GM12878 (cell line): ENCODE measurements around the gene SBF2. TPM values are rescaled to one million over a fixed set of nuclear protein-coding genes. Genes with fewer than 3 reads are reported as not detected.

Experiments
- ATAC-seq: fragments of 200-7000 bp; cut with Tn5 transposase; 3 replicates; pipeline ENCODE4 v1.9.1; 2020; ENCODE audit warnings: mild to moderate bottlenecking, moderate library complexity
- BruUV-seq: library from RNA; stranded (reverse); fragments of 400-500 nt; replicated peaks from 2 replicates; lab custom pipeline; 2021; lab: Mats Ljungman, UMichigan
- CTCF ChIA-PET: fragments of 300-600 bp; sonication (Branson Sonifier 250); formaldehyde crosslinking; extraction: SDS; loops from one replicate; lab custom pipeline; 2021; ENCODE audit warnings: inconsistent platforms; lab: Yijun Ruan, JAX
- POLR2A ChIA-PET: fragments of 350-600 bp; formaldehyde crosslinking; extraction: SDS; loops from one replicate; lab custom pipeline; 2021; ENCODE audit warnings: inconsistent platforms; lab: Charles Lee
- RAD21 ChIA-PET: fragments of 300-600 bp; sonication (Branson Sonifier 250); formaldehyde crosslinking; loops from one replicate; lab custom pipeline; 2023; ENCODE audit warnings: antibody characterized with exemption; ENCODE audit not compliant: unreplicated experiment; lab: Charles Lee
- SMC1A ChIA-PET: fragments of 300-600 bp; sonication (Branson Sonifier 250); formaldehyde crosslinking; loops from one replicate; lab custom pipeline; 2023; ENCODE audit not compliant: unreplicated experiment, uncharacterized antibody; lab: Charles Lee
- DNase-seq: peaks from one replicate; pipeline ENCODE4 v3.0.0-alpha.2; 2011; ENCODE audit warnings: low read depth, low spot score
- FAIRE-seq: peaks from 3 replicates; lab custom pipeline; 2011; peaks lifted over from hg19 to GRCh38; lab: Jason Lieb, UNC
- H2AFZ ChIP-seq: 2 replicates; pipeline ENCODE4 v1.6.0; 2011; ENCODE audit warnings: low read depth, low read length, control low read depth; ENCODE audit not compliant: control insufficient read depth
- H3K27ac ChIP-seq: 2 replicates; pipeline ENCODE4 v1.5.1; 2011; ENCODE audit warnings: control low read depth; ENCODE audit not compliant: control insufficient read depth, insufficient read depth
- H3K27me3 ChIP-seq, 2 experiments: replicated peaks in 1 of 2; 2 replicates each; pipeline versions ENCODE4 v1.6.0 to v1.6.1; 2011; ENCODE audit warnings: low read length in 1 of 2; ENCODE audit not compliant: control insufficient read depth in 2 of 2, insufficient read depth in 2 of 2
- H3K36me3 ChIP-seq, 2 experiments: 2 replicates each; pipeline ENCODE4 v1.5.1; 2011; ENCODE audit warnings: low read length in 1 of 2; ENCODE audit not compliant: control insufficient read depth in 2 of 2, insufficient read depth in 2 of 2
- H3K4me1 ChIP-seq: 2 replicates; pipeline ENCODE4 v1.6.1; 2011; ENCODE audit warnings: mild to moderate bottlenecking, low read length, moderate library complexity, mixed read lengths; ENCODE audit not compliant: control insufficient read depth, insufficient read depth
- H3K4me2 ChIP-seq: 2 replicates; pipeline ENCODE4 v1.6.0; 2011; ENCODE audit warnings: control low read depth; ENCODE audit not compliant: control insufficient read depth, insufficient read depth
- H3K4me3 ChIP-seq: fragments of 200-600 bp; sonication (generic); 2 replicates; pipeline ENCODE4 v1.5.1; 2016
- H3K79me2 ChIP-seq: 2 replicates; pipeline ENCODE4 v1.6.0; 2011; ENCODE audit warnings: low read length; ENCODE audit not compliant: control insufficient read depth, insufficient read depth
- H3K9ac ChIP-seq: 2 replicates; pipeline ENCODE4 v1.8.0; 2011; ENCODE audit warnings: low read length, control low read depth, mixed read lengths; ENCODE audit not compliant: control insufficient read depth, insufficient read depth
- H3K9me3 ChIP-seq: replicated peaks from 3 replicates; pipeline ENCODE4 v1.5.1; 2011; ENCODE audit warnings: mild to moderate bottlenecking, low read length; ENCODE audit not compliant: control insufficient read depth, insufficient read depth
- H4K20me1 ChIP-seq: 2 replicates; pipeline ENCODE4 v1.6.0; 2011; ENCODE audit not compliant: control insufficient read depth, insufficient read depth
- ATF7 ChIP-seq: fragments of 450-650 bp; IDR thresholded peaks from 2 replicates; pipeline ENCODE4 v1.6.1; 2016; ENCODE audit warnings: low read depth, mild to moderate bottlenecking
- BRCA1 ChIP-seq: IDR thresholded peaks from 2 replicates; pipeline ENCODE4 v1.6.1; 2011; ENCODE audit warnings: low read depth, low read length, improper control_type of control experiment
- CBFB ChIP-seq: IDR thresholded peaks from 2 replicates; pipeline ENCODE4 v1.6.1; 2016; ENCODE audit warnings: antibody characterized with exemption, low read depth
- CBX3 ChIP-seq: fragments of 200-600 bp; sonication (generic); IDR thresholded peaks from 2 replicates; pipeline ENCODE4 v1.6.1; 2016; ENCODE audit warnings: low read depth, borderline replicate concordance
- CEBPB ChIP-seq, 2 experiments: fragments of 150-350 bp in 1 of 2; IDR thresholded peaks; 2 replicates each; pipeline ENCODE4 v1.6.1; 2012 to 2014; ENCODE audit warnings: low read depth in 2 of 2, low read length in 2 of 2, borderline replicate concordance in 1 of 2, inconsistent platforms in 1 of 2
- CHD4 ChIP-seq: fragments of 200-600 bp; sonication (generic); IDR thresholded peaks from 2 replicates; pipeline ENCODE4 v1.6.1; 2016; ENCODE audit warnings: mild to moderate bottlenecking
- CREM ChIP-seq: IDR thresholded peaks from 2 replicates; pipeline ENCODE4 v1.6.1; 2014; ENCODE audit warnings: antibody characterized with exemption, low read depth
- ESRRA ChIP-seq: IDR thresholded peaks from 2 replicates; pipeline ENCODE4 v1.6.1; 2012; ENCODE audit warnings: mild to moderate bottlenecking, low read length, improper control_type of control experiment
- HDAC2 ChIP-seq: fragments of 200-600 bp; sonication (generic); IDR thresholded peaks from 2 replicates; pipeline ENCODE4 v1.6.1; 2017
- IKZF2 ChIP-seq, 2 experiments: fragments of 450-650 bp; IDR thresholded peaks; 2 replicates each; pipeline ENCODE4 v1.6.1; 2017; ENCODE audit warnings: mild to moderate bottlenecking in 2 of 2, moderate library complexity in 2 of 2
- NBN ChIP-seq: fragments of 450-650 bp; IDR thresholded peaks from 2 replicates; pipeline ENCODE4 v1.6.1; 2016
- NFXL1 ChIP-seq: fragments of 450-650 bp; IDR thresholded peaks from 2 replicates; pipeline ENCODE4 v1.6.1; 2017; ENCODE audit warnings: antibody characterized with exemption, mild to moderate bottlenecking, borderline replicate concordance
- RUNX3 ChIP-seq: IDR thresholded peaks from 2 replicates; pipeline ENCODE4 v1.6.1; 2012; ENCODE audit warnings: low read length, inconsistent platforms
- TCF12 ChIP-seq: IDR thresholded peaks from 2 replicates; pipeline ENCODE4 v1.6.1; 2011; ENCODE audit warnings: low read depth, mild to moderate bottlenecking, low read length
- ZBED1 ChIP-seq: IDR thresholded peaks from 2 replicates; pipeline ENCODE4 v1.6.1; 2016; ENCODE audit warnings: borderline replicate concordance
- ZSCAN29 ChIP-seq: fragments of 450-650 bp; IDR thresholded peaks from 2 replicates; pipeline ENCODE4 v1.6.1; 2017; ENCODE audit warnings: mild to moderate bottlenecking, moderate library complexity
- WGBS: methylation state at CpG from one replicate; pipeline ENCODE4 v1.1.6; 2016; ENCODE audit warnings: low lambda C conversion rate; ENCODE audit not compliant: insufficient replicate concordance, insufficient coverage; ENCODE audit errors: missing lambda C conversion rate; 5-methylcytosine and 5-hydroxymethylcytosine counted together
- in situ Hi-C: fragments of 300-500 bp; cut with MboI; formaldehyde crosslinking; loops from 9 replicates; pipeline ENCODE4 v1.14.3; 2018; ENCODE audit warnings: mixed read lengths
- intact Hi-C: fragments of 100-400 bp; cut with micrococcal nuclease; formaldehyde crosslinking; loops from one replicate; pipeline ENCODE4 v1.14.2; 2022; ENCODE audit not compliant: unreplicated experiment
- polyA plus RNA-seq, 11 experiments: library from polyadenylated mRNA; depleted of rRNA in 4 of 11; unstranded in 6 of 11; stranded (reverse) in 5 of 11; fragments of >200 nt; fragmentation: Nextera tagmentation in 4 of 11; fragmentation: Illumina TruSeq in 1 of 11; extraction: Ambion mirVana in 4 of 11; extraction: Trizol in 1 of 11; gene quantifications; 1 replicate in 1 of 11; 2 replicates in 10 of 11; pipeline versions ENCODE4 v1.2.1 to v1.2.3, GENCODE V29; 2011 to 2016; ENCODE audit warnings: inconsistent platforms in 2 of 11, missing spikeins in 2 of 11, low read depth in 1 of 11
- total RNA-seq, 4 experiments: library from RNA; depleted of rRNA in 3 of 4; stranded (reverse); fragments of >200 nt in 3 of 4; fragmentation: Illumina TruSeq in 1 of 4; extraction: Trizol in 1 of 4; gene quantifications; 2 replicates each; pipeline versions ENCODE4 v1.2.1 to v1.2.3, GENCODE V29; 2013 to 2021
- TF ChIP-seq, protein P1 (sequence below): fragments of 450-650 bp; IDR thresholded peaks from 2 replicates; pipeline ENCODE4 v1.6.1; 2016; ENCODE audit warnings: mild to moderate bottlenecking
- TF ChIP-seq, protein P2 (sequence below): fragments of 450-650 bp; formaldehyde crosslinking; IDR thresholded peaks from 2 replicates; pipeline ENCODE4 v1.4.0; 2022; ENCODE audit warnings: mild to moderate bottlenecking, moderate library complexity

Gene SBF2
- total and polyA plus RNA-seq, 10 of the 15 experiments (the other 5 are each of a cell fraction or from before 2014, with no cell fraction given), result 0.24 to 2.3 (median 1.1) TPM

DNA sequence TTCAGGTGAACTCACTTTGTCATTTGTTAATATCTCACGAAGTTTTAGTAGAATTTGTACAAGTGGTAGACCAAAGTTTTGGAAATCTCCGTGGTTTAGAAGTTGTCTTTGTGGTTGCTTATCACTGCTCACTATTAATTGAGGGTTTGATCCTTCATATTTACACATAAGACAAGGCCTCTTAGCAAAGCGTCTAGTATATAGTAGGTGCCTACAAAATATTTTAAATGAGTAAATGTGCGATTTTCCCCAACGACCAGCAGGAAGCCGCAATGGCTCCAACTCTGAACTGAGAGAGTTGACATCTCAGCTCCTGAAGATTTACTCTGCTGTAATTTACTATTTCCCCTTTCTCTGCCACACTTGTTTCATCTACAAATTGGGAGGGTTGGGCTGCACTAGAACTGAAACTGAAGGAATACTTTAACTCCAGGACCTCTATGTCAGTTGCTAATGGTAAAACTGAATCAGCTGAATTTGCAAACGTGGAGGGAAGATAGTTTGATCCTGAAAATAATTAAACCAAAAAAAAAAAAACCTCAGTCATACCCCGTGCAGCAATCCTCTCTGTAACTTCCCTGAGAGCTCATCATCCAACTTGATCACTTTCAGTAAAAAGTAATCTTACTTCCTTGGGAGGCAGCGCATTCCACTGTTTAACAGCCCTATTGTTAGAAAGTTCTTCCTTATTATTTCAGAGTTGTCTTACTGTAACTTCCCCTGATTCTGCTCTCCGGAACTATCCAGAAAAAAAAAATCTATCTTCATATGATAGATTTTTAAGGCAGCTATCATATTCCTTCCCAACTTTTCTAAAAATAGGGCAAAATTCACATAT lies 1.3 kb upstream of the SBF2 start (continued):
- TF ChIP-seq, protein P1, sequence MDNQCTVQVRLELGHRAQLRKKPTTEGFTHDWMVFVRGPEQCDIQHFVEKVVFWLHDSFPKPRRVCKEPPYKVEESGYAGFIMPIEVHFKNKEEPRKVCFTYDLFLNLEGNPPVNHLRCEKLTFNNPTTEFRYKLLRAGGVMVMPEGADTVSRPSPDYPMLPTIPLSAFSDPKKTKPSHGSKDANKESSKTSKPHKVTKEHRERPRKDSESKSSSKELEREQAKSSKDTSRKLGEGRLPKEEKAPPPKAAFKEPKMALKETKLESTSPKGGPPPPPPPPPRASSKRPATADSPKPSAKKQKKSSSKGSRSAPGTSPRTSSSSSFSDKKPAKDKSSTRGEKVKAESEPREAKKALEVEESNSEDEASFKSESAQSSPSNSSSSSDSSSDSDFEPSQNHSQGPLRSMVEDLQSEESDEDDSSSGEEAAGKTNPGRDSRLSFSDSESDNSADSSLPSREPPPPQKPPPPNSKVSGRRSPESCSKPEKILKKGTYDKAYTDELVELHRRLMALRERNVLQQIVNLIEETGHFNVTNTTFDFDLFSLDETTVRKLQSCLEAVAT, result no peak
- TF ChIP-seq IKZF2 (IDR thresholded peaks at IDR 0.05) (no peak), ATF7 (no peak), TCF12 (no peak), CREM (no peak), CBFB (no peak), ESRRA (no peak), BRCA1 (no peak), CEBPB (IDR thresholded peaks at IDR 0.05; ENCODE audit: borderline replicate concordance in 1 of 2, low read depth in 2 of 2, low read length in 2 of 2) (no peak), NBN (no peak), ZBED1 (no peak)

DNA sequence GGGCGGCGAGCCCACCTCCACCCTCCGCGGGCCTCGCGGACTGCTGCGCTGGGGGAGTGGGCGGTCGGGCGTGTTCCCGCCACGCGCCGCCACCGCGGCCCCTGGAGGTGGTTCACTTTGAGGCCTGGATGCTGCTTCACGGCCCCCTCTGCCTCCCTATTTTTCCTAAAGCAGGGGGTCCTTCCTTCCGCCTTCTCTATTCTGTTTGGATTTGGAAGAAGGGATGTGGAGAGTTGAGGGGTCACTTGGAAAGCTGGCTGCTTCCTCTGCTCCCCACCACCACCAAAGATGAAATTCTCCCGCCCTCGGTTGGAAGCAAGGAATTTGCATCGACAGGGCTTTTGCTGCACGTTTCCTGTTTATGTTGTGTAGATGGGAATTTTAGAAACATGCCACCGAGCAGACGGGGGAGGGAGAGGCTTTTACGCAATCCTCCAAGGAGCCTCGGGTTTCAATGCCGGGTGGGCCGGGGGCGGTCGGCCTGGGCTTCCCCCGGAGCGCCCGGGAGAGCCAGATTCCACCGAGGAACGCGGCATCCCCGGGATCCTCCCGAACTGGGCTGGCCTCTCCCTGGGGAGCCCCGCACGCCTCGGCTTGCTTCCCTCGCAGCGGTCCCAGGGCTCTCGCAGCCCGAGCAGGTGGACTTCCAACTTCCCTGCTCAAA lies 403 bp upstream of the SBF2 start:
- 5% methylated on average over 38 of the region's 45 CpGs for WGBS
- ChIA-PET SMC1A (no interaction called here), POLR2A (no interaction called here), CTCF (interaction anchor here (1.3 to 1.7 kb wide), 3 partner anchors 10 to 321 kb away, joined by 5 to 6 read pairs (median 5); partner anchors contain the start of gene ADM), RAD21 (no interaction called here)
- Histone ChIP-seq H3K79me2 (no peaks in the 10 kb centered on the region), H3K9me3 (no peaks in the 10 kb centered on the region), H3K9ac (no peak overlapping the region), H3K4me2 (peak overlapping the region; percentile 64), H3K4me1 (peaks cover 18% of the 10 kb centered on the region), H3K4me3 (peak overlapping the region; percentile 73), H3K36me3 (no peaks in the 10 kb centered on the region), H3K27me3 (peaks cover 8 to 27% of the 10 kb centered on the region in 2 experiments), H4K20me1 (no peaks in the 10 kb centered on the region), H3K27ac (no peak overlapping the region), H2AFZ (no peak overlapping the region)
- FAIRE-seq (no peak), ATAC-seq (no peak), DNase-seq (no peak)
- in situ Hi-C loops, result loop anchor here (10.0 kb wide), 1 partner anchor 530 kb away; no protein-coding TSS in a partner anchor
- intact Hi-C loops, result no loop called here
- no TSS peak for BruUV-seq
- TF ChIP-seq CHD4 (no peak), HDAC2 (no peak), ZSCAN29 (no peak), RUNX3 (no peak), NFXL1 (no peak), CBX3 (no peak)
- TF ChIP-seq, protein P1, result no peak
- TF ChIP-seq, protein P2, sequence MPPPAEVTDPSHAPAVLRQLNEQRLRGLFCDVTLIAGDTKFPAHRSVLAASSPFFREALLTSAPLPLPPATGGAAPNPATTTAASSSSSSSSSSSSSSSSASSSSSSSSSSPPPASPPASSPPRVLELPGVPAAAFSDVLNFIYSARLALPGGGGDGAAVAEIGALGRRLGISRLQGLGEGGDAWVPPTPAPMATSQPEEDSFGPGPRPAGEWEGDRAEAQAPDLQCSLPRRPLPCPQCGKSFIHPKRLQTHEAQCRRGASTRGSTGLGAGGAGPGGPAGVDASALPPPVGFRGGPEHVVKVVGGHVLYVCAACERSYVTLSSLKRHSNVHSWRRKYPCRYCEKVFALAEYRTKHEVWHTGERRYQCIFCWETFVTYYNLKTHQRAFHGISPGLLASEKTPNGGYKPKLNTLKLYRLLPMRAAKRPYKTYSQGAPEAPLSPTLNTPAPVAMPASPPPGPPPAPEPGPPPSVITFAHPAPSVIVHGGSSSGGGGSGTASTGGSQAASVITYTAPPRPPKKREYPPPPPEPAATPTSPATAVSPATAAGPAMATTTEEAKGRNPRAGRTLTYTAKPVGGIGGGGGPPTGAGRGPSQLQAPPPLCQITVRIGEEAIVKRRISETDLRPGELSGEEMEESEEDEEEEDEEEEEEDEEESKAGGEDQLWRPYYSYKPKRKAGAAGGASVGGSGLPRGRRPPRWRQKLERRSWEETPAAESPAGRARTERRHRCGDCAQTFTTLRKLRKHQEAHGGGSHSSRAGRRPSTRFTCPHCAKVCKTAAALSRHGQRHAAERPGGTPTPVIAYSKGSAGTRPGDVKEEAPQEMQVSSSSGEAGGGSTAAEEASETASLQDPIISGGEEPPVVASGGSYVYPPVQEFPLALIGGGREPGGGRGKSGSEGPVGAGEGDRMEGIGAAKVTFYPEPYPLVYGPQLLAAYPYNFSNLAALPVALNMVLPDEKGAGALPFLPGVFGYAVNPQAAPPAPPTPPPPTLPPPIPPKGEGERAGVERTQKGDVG (CRISPR knock-in tag), result no peak
